Stimulated activated CD4-positive, alpha-beta T cell treated with anti-CD3 and anti-CD28 coated beads, Interleukin-4, amount 100 ng/mL, for 4 hours (primary cell): Measurements from ENCODE around the gene INTS6.

Source experiments
- DNase-seq, 2 experiments: peaks; one replicate each; pipeline ENCODE4 v3.0.0-alpha.2; 2020

INTS6 gene, protein sequence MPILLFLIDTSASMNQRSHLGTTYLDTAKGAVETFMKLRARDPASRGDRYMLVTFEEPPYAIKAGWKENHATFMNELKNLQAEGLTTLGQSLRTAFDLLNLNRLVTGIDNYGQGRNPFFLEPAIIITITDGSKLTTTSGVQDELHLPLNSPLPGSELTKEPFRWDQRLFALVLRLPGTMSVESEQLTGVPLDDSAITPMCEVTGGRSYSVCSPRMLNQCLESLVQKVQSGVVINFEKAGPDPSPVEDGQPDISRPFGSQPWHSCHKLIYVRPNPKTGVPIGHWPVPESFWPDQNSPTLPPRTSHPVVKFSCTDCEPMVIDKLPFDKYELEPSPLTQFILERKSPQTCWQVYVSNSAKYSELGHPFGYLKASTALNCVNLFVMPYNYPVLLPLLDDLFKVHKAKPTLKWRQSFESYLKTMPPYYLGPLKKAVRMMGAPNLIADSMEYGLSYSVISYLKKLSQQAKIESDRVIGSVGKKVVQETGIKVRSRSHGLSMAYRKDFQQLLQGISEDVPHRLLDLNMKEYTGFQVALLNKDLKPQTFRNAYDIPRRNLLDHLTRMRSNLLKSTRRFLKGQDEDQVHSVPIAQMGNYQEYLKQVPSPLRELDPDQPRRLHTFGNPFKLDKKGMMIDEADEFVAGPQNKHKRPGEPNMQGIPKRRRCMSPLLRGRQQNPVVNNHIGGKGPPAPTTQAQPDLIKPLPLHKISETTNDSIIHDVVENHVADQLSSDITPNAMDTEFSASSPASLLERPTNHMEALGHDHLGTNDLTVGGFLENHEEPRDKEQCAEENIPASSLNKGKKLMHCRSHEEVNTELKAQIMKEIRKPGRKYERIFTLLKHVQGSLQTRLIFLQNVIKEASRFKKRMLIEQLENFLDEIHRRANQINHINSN

GRCh38 chr13:51452361-51453206, at the start of gene INTS6:
INTS6 (minus strand) TSS chr13:51453036; CDS start chr13:51452525, 511 bp downstream.
- DNase-seq = peak; percentile 98 to 99

GRCh38 chr13:51502153-51502651, 49.4 kb upstream of the INTS6 start:
- no peak for DNase-seq

- no peak for DNase-seq
Measured at GRCh38 chr13:51501592-51502152, 48.8 kb upstream of the INTS6 start.

DNA sequence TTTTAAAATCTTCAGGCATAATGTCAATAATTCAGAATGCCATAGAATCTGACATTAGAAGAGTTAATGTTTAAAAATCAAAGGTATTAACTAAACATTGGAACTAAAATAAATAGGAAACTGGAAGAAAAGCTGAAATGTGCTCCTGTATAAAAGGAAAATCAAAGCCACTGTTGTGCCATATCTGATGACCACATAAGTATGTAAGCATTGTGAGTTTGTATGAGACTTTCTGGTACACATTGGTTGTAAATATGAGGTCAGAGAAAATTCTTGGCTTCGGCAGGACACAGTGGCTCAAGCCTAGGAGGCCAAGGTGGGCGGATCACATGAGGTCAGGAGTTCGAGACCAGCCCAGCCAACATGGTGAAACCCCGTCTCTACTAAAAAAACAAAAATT, 48.3 kb upstream of the INTS6 start:
- DNase-seq = no peak

DNA sequence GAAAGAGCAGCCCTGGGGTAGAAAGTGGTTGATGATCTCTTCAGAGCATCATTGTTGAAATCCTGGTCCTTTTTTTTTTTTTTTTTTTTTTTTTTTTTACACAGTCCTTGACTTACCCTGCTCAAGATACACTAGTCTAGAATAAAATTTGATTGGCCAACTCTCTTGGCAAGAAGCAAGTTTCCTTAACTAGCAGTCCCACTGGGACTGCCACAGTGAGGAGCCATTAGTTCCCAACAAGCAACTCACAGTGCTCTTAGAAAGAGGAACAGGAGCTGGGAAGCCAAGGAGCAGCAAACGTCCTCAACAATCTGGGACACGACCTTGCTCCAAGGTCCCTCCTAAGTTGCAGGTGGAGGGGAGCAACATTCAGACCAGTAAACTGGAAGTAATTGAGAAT, 47.9 kb upstream of the INTS6 start:
- DNase-seq = no peak

GRCh38 chr13:51499841-51500240, 47.0 kb upstream of the INTS6 start:
- no peak for DNase-seq

GRCh38 chr13:51495316-51495715, 42.5 kb upstream of the INTS6 start:
- DNase-seq = no peak

GRCh38 chr13:51494156-51494555, 41.3 kb upstream of the INTS6 start:
- no peak for DNase-seq

DNA sequence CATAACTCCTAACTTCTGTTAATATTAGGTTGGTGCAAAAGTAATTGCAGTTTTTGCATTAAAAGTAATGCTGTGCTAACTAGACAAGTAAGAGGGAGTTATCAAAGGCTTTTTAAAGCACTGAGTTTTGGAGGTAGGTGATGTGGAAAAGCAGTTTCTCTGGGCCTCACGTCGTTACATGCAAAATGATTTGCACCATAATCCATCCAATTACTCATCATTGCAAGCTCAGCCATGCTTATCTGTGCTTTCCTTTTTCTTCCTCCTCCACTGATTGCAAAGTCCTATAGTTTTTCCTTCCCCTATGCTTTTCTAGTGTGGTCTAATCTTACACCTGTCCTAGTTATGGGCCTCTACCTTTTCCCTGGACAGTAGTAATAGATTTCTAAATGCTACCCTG, 35.4 kb upstream of the INTS6 start:
- DNase-seq = no peak

DNA sequence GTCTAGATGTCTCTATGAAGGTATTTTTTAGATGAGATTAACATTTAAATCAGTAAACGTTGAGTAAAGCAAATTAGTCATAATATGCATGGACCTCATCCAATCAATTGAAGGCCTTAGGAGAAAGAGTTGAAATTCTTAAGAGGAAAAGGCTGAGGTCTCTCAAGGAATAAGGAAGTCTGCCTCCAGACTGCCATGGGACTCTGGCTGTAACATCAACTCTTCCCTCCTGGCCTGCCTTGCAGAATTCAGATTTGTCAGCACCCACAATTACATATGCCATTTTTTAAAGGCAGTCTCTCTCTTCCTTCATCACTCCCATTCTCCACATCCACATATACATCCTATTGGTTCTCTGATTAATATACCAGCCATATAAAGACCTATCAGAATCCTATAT, 28.8 kb upstream of the INTS6 start:
- no peak for DNase-seq

GRCh38 chr13:51479199-51479523, 26.3 kb upstream of the INTS6 start:
- no peak for DNase-seq

DNA sequence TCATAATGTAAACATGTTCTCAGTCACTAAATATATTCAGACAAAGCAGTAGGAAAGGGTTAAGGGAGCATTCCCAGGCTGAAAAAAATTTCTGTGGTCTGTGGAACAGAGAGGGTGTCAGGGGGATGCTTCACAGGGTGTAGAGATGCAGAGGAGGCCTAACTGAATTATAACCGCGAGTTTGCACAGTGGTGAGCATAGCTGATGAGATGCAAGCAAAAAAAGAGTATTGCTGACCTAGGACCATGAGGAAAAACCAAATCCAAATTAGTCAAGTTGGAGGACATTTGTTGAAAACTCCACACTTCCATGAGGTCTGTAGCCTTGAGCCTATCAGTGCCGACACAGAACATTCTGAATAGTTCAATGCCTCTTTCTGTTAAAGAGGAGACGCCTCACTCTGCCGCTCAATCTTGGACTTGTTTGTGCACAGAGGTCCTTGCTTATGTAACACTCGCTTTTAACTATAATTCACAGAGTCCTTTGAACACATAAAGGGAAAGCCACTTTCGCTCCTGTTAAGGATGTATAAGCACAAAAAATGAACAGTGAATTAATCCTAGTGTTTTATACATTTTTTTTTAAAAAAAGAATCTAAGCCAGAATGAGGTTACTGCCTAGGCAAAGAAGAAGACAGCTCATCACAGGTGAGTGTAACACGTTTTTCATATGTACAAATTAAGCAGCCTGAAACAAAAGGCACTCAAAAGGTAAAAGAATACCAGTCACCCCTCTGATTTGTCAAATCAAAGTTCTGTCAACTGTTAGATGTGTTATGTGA, 25.8 kb upstream of the INTS6 start:
- no peak for DNase-seq

- no peak for DNase-seq
Measured at GRCh38 chr13:51477653-51478324, 25.0 kb upstream of the INTS6 start.

DNA sequence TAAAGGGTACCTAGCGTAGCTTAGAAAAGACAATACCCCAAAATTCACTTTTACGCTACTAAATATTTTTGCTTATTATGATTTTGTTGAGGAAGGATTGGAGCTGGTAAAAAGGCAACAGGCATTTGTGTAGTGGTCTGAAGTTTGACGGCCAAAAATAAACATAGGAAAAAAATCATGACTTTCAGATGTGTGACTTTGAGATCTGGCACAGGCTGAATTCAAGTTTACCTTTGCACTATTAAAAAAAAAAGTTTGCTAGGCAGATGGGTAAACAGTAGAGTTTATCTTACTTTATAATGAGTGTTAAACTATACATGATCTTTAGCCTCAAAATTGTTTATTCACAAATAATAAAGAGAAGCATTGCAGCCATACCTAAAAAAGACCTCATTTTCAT, 24.3 kb upstream of the INTS6 start:
- no peak for DNase-seq

DNA sequence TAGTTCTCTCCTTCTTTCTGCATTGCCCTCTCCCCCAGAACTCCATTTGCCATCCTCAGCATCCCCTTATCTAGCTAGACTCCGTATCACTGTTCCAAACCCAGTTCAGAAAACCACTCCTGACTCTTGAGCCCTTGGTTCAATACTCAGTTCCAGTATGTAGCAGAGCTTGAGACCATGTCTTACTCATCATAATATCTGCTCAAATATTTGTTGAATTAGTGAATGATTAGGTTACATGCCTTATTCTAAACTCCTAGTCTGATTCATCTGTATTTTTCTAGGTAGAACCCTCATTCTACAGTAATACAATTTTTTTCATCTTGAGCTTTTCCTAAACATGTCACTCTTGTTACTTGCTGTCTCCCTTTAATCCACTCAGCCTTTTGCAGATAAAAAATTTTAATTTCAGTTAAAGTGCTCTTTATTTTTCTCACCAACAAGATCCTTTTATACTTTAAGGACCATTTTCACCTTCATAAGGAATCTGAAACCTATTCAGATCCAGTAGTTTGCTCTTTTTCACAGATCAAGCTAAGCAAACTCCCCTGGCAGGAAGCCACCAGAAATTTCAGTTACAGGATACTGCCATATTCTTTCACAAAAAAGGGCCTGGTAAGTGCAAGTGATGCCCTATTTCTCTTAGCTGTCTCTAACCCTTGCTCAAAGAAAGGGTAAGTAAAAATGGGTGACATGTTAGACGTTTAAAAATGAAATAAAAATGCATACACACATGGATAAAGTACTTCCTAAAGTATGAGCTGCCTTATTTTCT, 23.1 kb upstream of the INTS6 start:
- DNase-seq = no peak

DNA sequence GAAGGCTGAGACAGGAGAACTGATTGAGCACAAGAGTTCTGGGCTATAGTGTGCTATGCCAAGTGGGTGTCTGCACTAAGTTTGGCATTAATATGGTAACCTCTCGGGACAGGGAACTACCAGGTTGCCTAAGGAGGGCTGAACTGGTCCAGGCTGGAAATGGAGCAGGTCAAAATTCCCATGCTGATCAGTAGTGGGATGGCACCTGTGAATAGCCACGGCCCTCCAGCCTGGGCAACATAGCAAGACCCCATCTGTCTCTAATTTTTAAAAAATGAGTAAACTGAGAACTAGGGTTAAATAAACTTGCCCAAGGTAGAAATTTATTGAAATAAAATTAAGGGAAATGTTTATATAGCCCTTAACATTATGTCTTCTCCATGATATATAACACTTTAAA, 17.0 kb upstream of the INTS6 start:
- DNase-seq = no peak

DNA sequence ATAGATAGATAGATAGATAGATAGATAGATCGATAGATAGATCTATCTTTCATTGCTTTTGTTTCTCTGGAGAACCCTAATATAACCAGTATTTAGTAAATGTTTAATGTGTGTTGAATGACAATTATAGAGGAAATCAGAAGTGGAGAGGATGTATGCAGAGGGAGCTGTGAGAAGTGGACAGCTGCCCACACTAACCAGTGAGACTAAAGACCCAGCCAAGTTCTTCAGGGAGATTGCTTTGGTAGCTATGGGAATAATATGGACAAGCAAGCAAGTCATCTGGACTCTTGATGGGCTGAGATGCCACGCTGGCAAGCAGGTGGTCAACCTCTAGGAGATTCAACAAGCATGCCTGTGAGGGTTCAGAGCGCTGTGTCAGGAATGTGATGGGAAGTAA, 14.9 kb upstream of the INTS6 start:
- DNase-seq = no peak

DNA sequence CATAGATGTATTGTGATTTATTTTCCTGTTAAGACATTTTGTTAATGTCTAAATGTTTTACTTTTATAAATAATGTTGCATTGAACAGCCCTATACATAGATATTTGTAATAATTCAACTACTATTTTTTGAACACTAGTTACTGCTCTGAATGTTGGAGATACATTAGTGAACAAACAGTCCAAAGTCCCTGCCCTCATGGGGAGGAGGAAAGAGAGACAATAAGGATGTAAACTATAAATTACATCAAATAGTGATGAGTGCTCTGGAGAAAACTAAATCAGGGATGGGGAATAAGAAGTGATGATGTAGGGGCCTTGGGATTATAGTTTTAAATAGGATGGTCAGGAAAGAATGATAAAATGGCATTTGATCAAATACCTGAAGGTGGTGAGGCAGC, 12.3 kb upstream of the INTS6 start:
- no peak for DNase-seq

DNA sequence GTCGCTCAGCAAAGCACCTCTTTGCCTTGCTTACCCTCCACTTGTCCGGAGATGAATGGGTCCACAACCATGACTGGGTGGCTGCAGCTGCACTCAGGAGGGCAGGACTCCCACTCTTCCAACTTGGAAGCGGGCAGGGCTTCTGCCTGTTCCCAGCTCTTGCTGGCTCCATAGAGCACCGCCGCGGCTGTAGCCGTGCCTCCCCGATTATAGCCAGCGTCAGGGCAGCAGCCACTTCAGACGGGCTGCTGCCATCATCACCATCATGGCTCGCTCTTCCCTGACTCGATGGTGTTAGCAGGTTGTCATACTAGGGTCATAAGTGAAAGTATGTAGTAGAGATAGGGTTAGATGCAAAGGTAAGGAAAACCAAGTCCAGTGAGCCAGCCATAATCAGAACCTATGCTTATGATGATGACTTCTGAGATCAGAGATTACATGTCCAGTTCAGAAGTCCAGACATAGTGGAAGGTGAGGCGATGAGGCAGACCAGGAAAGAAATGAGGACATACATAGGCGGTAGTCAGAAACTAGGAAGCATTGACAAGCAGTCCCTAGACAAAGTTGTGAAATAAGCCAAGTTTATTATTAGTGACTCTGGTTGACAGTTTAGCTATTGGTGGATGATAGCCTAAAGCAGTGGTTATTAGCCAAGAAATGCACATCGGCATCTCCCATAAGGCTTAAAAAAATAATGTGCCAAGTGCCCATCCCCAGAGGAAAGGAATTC, 4.4 kb upstream of the INTS6 start:
- no peak for DNase-seq

GRCh38 chr13:51456510-51456909, 3.7 kb upstream of the INTS6 start:
- no peak for DNase-seq
